Dendritic cell treated with granulocyte-macrophage colony-stimulating factor and Interleukin-4, amounts not matched to agents 40 ng/mL and 50 ng/mL, for 4 days (primary cell): ENCODE measurements around the gene AVEN.
"Not testable (repeated sequence)": the region's sequence is repeated elsewhere in the genome, so short reads cannot be mapped to it uniquely, and the experiment has no call there.

Source experiments
- H3K27ac Mint-ChIP-seq: one replicate; pipeline ENCODE4 v1.8.0; 2022; ENCODE audit warnings: mild to moderate bottlenecking, mixed read lengths
- H3K27me3 Mint-ChIP-seq: one replicate; pipeline ENCODE4 v1.8.0; 2022; ENCODE audit warnings: mild to moderate bottlenecking, mixed read lengths
- H3K36me3 Mint-ChIP-seq: one replicate; pipeline ENCODE4 v1.8.0; 2022; ENCODE audit warnings: low read depth, mixed read lengths
- H3K4me1 Mint-ChIP-seq: one replicate; pipeline ENCODE4 v1.8.0; 2022; ENCODE audit warnings: low read depth, mixed read lengths
- H3K4me3 Mint-ChIP-seq: one replicate; pipeline ENCODE4 v1.8.0; 2022; ENCODE audit warnings: mild to moderate bottlenecking, moderate library complexity, mixed read lengths
- H3K9me3 Mint-ChIP-seq: one replicate; pipeline ENCODE4 v1.8.0; 2022; ENCODE audit warnings: mixed read lengths
- intact Hi-C: fragments of 100-400 bp; cut with micrococcal nuclease; formaldehyde crosslinking; loops from one replicate; pipeline ENCODE4 v1.15.0; 2022

AVEN gene

DNA sequence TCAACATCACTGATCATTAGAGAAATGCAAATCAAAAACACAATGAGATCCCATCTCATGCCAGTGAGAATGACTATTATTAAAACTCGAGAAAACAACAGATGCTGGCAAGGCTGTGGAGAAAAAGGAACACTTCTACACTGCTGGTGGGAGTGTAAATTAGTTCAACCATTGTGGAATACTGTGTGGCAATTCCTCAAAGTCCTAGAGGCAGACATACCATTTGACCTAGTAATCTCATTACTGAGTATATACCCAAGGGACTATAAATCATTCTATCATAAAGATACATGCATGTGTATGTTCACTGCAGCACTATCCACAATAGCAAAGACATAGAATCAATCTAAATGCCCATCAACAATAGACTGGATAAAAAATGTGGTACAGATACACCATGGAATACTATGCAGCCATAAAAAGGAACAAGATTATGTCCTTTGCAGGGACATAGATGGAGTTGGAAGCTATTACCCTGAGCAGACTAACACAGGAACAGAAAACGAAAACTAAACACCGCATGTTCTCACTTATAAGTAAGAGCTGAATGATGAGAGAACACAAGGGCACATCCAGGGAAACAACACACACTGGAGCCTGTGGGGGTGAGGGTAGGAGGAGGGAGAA, 15.2 kb upstream of the AVEN start:
- H3K4me1 Mint-ChIP-seq, result no peaks in the 10 kb centered on the region

DNA sequence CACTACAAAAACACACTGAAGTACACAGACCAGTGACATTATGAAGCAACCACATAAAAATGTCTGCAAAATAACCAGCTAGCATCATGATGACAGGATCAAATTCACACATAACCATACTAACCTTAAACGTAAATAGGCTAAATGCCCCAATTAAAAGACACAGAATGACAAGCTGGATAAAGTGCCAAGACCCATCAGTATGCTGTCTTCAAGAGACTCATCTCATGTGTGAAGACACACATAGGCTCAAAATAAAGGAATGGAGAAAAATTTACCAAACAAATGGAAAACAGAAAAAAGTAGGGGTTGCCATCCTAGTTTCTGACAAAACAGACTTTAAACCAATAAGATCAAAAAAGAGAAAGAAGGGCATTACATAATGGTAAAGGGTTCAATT, 11.4 kb upstream of the AVEN start:
- H3K27me3 Mint-ChIP-seq, intact Hi-C loops, H3K4me3 Mint-ChIP-seq, H3K4me1 Mint-ChIP-seq, H3K36me3 Mint-ChIP-seq, H3K27ac Mint-ChIP-seq: not testable (repeated sequence)
- peaks cover 35% of the 10 kb centered on the region for H3K9me3 Mint-ChIP-seq

More for the DNA sequence above, 15.2 kb upstream of the AVEN start:
- Mint-ChIP-seq H3K9me3 (peaks cover 29% of the 10 kb centered on the region), H3K36me3 (no peaks in the 10 kb centered on the region), H3K4me3 (no peak overlapping the region), H3K27ac (no peak overlapping the region), H3K27me3 (peaks cover 9% of the 10 kb centered on the region)
- intact Hi-C loops, result no loop called here

DNA sequence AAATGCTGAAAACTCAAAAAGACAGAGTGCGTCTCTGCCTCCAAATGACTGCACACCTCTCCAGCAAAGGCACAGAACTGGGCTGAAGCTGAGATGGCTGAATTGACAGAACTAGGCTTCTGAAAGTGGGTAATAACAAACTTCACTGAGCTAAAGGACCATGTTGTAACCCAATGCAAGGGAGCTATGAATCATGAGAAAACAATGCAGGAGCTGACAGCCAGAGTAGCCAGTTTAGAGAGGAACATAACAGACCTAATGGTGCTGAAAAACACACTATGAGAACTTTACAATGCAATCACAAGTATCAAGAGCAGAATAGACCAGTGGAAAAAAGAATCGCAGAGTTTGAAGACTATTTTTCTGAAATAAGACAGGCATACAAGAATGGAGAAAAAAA, 10.1 kb upstream of the AVEN start:
- no peaks in the 10 kb centered on the region for H3K4me1 Mint-ChIP-seq
- no peak overlapping the region for H3K4me3 Mint-ChIP-seq
- H3K27ac Mint-ChIP-seq, result no peak overlapping the region
- peaks cover 35% of the 10 kb centered on the region for H3K9me3 Mint-ChIP-seq
- H3K27me3 Mint-ChIP-seq, result peaks cover 9% of the 10 kb centered on the region
- no peaks in the 10 kb centered on the region for H3K36me3 Mint-ChIP-seq
- intact Hi-C loops, result no loop called here

DNA sequence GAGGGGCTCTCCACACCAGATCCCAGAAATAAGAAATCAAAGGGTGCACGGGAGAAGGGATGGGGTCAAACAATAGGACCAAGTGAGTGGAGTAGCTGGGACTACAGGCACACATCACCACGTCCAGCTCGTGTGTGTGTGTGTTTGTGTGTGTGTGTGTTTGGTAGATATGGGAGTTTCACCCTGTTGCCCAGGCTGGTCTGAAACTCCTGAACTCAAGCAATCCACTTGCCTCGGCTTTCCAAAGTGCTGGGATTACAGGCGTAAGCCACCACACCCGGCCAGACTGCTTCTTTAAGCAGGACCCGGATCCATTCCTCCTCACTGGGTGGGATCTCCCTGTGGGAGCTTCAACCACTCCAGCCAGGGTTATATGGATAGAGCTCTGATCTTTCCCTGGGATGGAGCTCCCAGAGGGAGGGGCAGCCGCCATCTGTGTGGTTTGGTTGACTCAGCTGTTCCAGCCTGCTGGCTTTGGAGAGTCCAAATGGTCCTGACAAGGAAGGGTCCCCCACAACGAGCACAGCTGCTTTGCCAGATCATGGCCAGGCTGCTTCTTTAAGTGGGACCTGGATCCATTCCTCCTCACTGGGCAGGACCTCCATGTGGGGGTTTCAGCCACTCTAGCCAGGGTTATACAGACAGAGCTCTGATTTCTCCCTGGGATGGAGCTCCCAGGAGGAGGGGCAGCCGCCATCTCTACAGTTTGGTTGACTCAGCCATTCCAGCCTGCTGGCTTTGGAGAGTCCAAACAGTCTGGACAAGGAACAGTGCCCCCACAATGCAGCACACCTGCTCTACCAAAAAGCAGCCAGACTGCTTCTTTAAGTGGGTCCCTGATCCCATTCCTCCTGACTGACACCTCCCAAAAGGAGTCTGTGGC, 9.1 kb upstream of the AVEN start:
- Mint-ChIP-seq H3K4me1 (no peaks in the 10 kb centered on the region), H3K27me3 (peaks cover 9% of the 10 kb centered on the region), H3K4me3 (no peak overlapping the region), H3K27ac (no peak overlapping the region), H3K9me3 (peaks cover 35% of the 10 kb centered on the region), H3K36me3 (no peaks in the 10 kb centered on the region)
- intact Hi-C loops, result no loop called here

DNA sequence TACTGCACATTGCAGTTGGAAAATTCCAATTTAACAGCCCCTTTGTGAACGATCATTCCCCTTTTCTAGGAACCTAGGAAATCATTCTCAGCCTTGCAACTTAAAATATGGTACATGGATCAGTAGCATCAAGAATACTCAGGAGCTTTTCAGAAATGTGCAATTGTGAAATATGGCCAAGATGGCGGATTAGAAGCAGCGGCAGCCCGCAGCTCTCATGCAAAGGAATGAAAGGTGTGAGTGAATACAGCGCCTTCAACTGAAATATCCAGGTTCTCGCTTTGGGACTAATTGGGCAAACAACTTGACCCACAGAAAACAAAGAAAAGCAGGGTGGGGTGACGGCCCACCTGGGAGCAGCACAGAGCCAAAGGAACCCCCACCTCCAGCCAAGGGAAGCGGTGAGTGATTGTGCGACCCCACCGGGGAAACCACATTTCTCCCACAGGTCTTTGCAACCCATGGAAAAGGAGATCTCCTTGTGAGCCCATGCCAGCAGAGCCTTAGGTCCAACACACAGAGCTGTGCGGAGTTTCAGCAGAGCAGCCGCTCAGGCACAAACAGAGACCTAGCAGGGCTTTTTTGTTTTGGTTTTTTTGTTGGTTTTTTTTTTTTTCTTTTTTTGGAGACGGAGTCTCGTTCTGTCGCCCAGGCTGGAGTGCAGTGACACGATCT, 7.6 kb upstream of the AVEN start:
- Mint-ChIP-seq H3K9me3 (peaks cover 28% of the 10 kb centered on the region), H3K36me3 (no peaks in the 10 kb centered on the region), H3K27me3 (peaks cover 7% of the 10 kb centered on the region), H3K4me1 (no peaks in the 10 kb centered on the region), H3K27ac (no peak overlapping the region), H3K4me3 (no peak overlapping the region)
- intact Hi-C loops, result no loop called here

DNA sequence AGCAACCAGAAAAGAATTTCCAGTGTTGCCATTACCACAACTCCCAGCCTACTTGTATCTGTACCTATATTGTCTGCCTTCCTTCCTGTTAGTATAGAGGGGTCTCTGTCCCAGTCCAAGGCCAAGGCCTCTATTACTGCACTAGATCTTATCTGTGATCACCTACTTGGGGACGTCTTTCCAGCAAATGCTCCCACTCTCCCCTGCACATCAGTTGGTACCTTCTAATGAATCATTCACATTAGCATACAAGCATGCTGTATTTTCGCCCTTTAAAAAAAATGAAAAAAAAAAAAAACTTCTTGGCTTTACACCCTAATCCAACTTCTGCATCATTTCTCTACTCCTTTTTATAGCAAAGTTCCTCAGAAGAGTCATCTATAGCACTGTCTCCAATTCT, 4.8 kb upstream of the AVEN start:
- Mint-ChIP-seq H3K4me1 (peaks cover 11% of the 10 kb centered on the region), H3K27ac (no peak overlapping the region), H3K9me3 (peaks cover 2% of the 10 kb centered on the region), H3K36me3 (no peaks in the 10 kb centered on the region), H3K27me3 (no peaks in the 10 kb centered on the region), H3K4me3 (no peak overlapping the region)
- intact Hi-C loops, result no loop called here

DNA sequence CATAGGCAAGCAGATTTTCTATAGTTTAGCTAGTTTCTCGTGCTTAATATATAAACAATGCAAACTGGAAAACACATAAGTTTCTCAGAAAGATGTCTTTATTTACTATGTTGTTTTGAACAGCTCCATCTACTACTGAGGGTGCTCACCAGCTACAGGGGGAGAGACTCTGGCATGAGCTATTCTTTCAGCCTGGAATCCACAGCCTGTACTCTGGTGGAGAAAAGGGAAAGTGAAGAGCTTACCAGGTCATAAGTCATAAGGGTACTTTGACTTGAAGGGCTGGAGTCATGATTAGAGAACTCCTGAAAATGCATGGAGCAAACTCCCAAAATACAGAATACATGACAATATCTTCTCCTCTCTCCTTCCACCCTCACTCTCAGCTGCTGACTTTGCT, 4.4 kb upstream of the AVEN start:
- no peak overlapping the region for H3K4me3 Mint-ChIP-seq
- H3K9me3 Mint-ChIP-seq, result no peaks in the 10 kb centered on the region
- H3K4me1 Mint-ChIP-seq, result peaks cover 11% of the 10 kb centered on the region
- no peaks in the 10 kb centered on the region for H3K27me3 Mint-ChIP-seq
- intact Hi-C loops, result no loop called here
- H3K27ac Mint-ChIP-seq, result no peak overlapping the region
- H3K36me3 Mint-ChIP-seq, result no peaks in the 10 kb centered on the region

DNA sequence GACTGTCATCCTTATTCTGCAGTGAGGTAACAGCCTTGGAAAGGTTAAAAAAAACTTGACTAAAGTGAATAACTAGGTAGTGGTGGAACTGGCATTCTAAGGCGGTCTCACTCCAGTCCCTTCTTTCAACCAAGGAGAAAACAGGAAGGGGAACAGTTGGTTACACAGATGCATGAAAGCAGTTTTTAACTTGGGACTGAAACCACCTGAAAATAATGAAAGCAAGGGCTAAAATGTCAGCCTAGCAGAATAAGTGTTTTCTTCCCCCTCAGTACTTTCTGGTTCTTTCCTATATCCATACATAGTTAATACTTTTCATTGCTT, 748 bp upstream of the AVEN start:
- no peaks in the 10 kb centered on the region for H3K9me3 Mint-ChIP-seq
- intact Hi-C loops, result loop anchor here (2.0 kb wide), 1 partner anchor 61 kb away; the partner anchor contains the start of gene EMC7
- peaks cover 16% of the 10 kb centered on the region for H3K4me1 Mint-ChIP-seq
- peak overlapping the region; percentile 86 for H3K4me3 Mint-ChIP-seq
- H3K27ac Mint-ChIP-seq, result peak overlapping the region; percentile 83
- no peaks in the 10 kb centered on the region for H3K27me3 Mint-ChIP-seq
- no peaks in the 10 kb centered on the region for H3K36me3 Mint-ChIP-seq

DNA sequence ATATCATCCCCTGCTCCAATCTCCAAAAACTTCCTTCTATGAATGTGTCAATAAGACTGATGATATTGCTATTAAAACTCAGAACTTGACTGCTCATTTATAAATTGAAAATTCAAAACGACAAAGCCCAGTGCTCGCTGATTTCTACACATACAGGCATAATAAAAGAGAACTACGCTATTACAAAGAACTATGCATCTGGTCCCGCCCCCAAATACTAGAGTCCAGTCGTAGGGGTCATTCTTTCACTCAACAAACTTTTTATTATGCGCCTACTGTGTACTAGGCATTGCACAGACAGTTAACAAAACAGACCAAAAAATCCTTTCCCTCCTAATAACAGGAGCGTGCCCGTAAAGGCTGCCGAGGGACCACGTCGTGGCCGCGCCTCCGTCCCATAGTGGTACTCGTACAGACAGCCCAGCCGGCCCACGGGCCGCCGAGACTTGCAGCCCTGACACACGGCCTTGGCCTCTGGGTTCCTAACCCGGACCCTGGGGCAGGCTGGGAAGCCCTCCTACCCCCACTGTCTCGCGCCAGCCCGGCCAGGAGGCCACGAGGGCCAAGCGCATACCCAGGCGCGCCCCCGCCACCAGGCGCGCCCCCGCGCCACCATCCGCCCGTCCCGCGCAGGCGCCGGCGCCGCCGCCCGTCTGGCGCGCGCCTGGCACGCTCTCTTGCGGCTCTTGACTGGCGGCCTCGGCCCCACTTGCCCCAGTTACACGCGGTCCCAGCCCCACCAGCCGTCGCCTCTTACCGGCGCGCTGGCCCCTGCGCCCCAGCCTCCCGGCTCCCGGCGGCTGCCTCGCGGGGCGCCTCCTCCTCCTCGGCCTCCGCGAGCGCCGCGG, 757 bp downstream of the AVEN start:
- H3K9me3 Mint-ChIP-seq, result no peaks in the 10 kb centered on the region
- H3K4me1 Mint-ChIP-seq, result peaks cover 16% of the 10 kb centered on the region
- no peaks in the 10 kb centered on the region for H3K27me3 Mint-ChIP-seq
- H3K36me3 Mint-ChIP-seq, result no peaks in the 10 kb centered on the region
- H3K4me3 Mint-ChIP-seq, result peak overlapping the region; percentile 86
- peak overlapping the region; percentile 83 for H3K27ac Mint-ChIP-seq
- intact Hi-C loops, result loop anchor here (2.0 kb wide), 1 partner anchor 63 kb away; the partner anchor contains the start of gene EMC7

DNA sequence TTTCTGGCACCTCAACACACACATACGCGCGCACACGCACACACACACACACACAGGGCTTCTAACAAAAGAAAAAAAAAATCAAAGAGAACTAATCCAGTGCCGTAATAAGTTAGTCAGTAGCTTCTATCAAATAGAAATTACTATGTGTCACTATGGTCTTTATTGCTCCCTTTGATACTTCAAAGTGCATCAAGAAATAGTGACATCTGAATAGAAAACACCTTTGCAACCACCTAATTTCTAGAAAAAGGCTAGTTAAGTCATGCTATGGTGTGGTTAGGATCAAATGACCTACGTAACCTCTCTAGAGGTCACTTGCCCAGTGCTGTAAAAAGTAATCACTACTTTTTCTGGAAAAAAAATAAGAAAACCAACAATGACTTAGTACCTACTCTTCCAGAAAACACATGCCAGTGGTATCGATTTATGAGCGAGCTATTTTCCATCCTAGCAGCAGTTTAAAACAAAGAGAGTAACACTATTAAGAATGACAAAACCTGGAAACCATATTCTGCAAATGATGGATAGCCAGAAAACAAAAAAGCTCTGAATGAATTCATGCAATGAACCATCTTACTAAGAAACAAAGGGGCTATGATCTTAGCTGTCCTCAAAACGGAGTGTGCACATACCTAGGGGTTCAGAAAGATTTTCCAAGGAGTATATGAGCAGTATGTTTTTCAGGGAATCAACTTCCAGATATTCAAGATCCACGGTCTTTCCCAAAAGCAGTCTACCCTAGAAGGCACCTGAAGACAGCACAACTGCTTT, 6.8 kb downstream of the AVEN start:
- H3K4me3 Mint-ChIP-seq, result no peak overlapping the region
- H3K36me3 Mint-ChIP-seq, result no peaks in the 10 kb centered on the region
- H3K27ac Mint-ChIP-seq, result no peak overlapping the region
- H3K9me3 Mint-ChIP-seq, result no peaks in the 10 kb centered on the region
- intact Hi-C loops, result no loop called here
- H3K27me3 Mint-ChIP-seq, result no peaks in the 10 kb centered on the region
- no peaks in the 10 kb centered on the region for H3K4me1 Mint-ChIP-seq

DNA sequence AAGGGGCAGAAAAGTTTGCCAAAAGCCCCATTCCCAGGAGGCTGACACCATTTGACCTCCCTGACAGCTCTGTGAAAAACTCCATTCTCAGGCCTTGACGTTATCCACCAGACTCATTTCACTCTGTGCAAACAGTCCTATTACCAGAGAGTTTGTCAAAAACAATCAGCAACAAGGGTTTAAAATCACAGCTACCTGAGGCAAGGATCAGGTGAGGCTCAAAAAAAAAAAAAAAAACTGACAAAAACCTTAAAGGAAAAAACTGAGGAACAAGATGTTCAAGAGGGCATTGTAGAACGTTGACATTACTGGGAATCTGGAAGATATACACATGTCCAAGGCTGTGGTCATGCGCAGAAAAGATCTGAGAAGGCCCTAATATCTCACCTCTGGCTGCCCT, 11.4 kb downstream of the AVEN start:
- Mint-ChIP-seq H3K4me1 (no peaks in the 10 kb centered on the region), H3K36me3 (no peaks in the 10 kb centered on the region), H3K9me3 (no peaks in the 10 kb centered on the region), H3K27ac (no peak overlapping the region), H3K27me3 (no peaks in the 10 kb centered on the region), H3K4me3 (no peak overlapping the region)
- intact Hi-C loops, result no loop called here

DNA sequence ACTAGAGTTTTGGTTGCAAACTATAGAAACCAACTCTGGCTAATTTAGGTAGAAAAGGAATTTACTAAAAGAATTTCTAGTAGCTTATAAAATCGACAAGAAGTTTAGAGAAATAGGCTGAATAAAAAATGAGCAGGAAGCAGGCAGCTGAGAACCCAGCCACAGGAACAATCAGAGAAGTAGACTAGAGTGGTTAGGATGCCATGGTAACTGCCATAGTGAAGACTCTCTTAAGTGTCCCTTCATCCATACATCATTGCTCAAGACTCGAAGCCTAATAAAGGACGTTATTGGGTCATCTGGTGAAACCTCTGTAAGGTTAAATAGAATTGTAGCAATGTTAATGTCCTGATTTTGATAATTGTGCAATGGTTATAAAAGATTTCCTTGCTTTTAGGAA, 13.8 kb downstream of the AVEN start:
- H3K36me3 Mint-ChIP-seq, result no peaks in the 10 kb centered on the region
- no peaks in the 10 kb centered on the region for H3K9me3 Mint-ChIP-seq
- no peaks in the 10 kb centered on the region for H3K27me3 Mint-ChIP-seq
- no peak overlapping the region for H3K27ac Mint-ChIP-seq
- no peak overlapping the region for H3K4me3 Mint-ChIP-seq
- intact Hi-C loops, result no loop called here
- no peaks in the 10 kb centered on the region for H3K4me1 Mint-ChIP-seq

DNA sequence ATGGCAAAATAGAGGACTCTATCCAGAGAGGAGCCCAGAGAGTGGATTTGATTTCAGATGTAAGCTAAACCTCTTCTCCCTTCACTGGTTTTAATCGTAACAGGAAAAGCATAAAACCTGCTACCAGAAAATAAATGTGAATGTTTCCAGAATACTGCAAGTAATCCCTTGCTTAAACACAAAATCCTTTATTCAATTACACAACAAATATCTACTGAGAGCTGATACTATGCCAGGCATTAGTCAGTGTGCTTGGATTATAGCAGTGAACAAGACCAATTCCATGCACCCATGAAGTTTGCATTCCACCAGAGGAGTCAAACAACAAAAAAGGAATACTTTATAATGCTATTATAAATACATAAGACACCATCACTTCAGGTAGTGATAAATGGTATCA, 15.1 kb downstream of the AVEN start:
- intact Hi-C loops, result no loop called here

More for the DNA sequence above, 15.1 kb downstream of the AVEN start:
- Mint-ChIP-seq H3K9me3 (no peaks in the 10 kb centered on the region), H3K4me1 (no peaks in the 10 kb centered on the region), H3K27me3 (no peaks in the 10 kb centered on the region), H3K4me3 (no peak overlapping the region), H3K36me3 (no peaks in the 10 kb centered on the region), H3K27ac (no peak overlapping the region)
